HepG2 (cell line): Measurements from ENCODE around the gene BTBD17.

Experiments
- HNF4A ChIP-seq: sonication (generic); formaldehyde crosslinking; IDR thresholded peaks from 2 replicates; pipeline ENCODE4 v1.4.0; 2020; ENCODE audit warnings: missing genetic modification reagents
- ISL2 ChIP-seq: sonication (generic); formaldehyde crosslinking; IDR thresholded peaks from 2 replicates; pipeline ENCODE4 v1.5.0; 2020; ENCODE audit warnings: missing genetic modification reagents
- MXI1 ChIP-seq: IDR thresholded peaks from 3 replicates; pipeline ENCODE4 v1.6.1; 2012; ENCODE audit warnings: low read depth, low read length, inconsistent platforms, borderline replicate concordance
- RAD51 ChIP-seq: fragments of 450-650 bp; IDR thresholded peaks from 2 replicates; pipeline ENCODE4 v1.6.1; 2016; ENCODE audit warnings: borderline replicate concordance
- YY1 ChIP-seq: IDR thresholded peaks from 2 replicates; pipeline ENCODE4 v1.6.1; 2011; ENCODE audit warnings: low read length, low read depth, moderate library complexity, mild to moderate bottlenecking; ENCODE audit not compliant: insufficient read depth, insufficient replicate concordance
- ZNF512B ChIP-seq: sonication (generic); formaldehyde crosslinking; IDR thresholded peaks from 2 replicates; pipeline ENCODE4 v1.5.1; 2020; ENCODE audit warnings: missing genetic modification reagents, mild to moderate bottlenecking, borderline replicate concordance
- ZNF597 ChIP-seq: sonication (generic); formaldehyde crosslinking; IDR thresholded peaks from 2 replicates; pipeline ENCODE4 v1.5.0; 2020; ENCODE audit warnings: missing genetic modification reagents

GRCh38 chr17:74359916-74360315 lies 1.8 kb downstream of the BTBD17 start:
- no peak for TF ChIP-seq ZNF597
- TF ChIP-seq YY1: no peak
- no peak for TF ChIP-seq ISL2 (CRISPR knock-in tag)
- TF ChIP-seq RAD51: no peak
- TF ChIP-seq MXI1: no peak
- TF ChIP-seq ZNF512B (CRISPR knock-in tag): no peak
- TF ChIP-seq HNF4A (CRISPR knock-in tag): no peak
